ENCODE results near the gene ATXN7L1.
"Not testable (repeated sequence)": the region's sequence is repeated elsewhere in the genome, so short reads cannot be mapped to it uniquely, and the experiment has no call there.

Gene ATXN7L1

GRCh38 chr7:105857009-105857952, 19.1 kb downstream of the ATXN7L1 start:
- no peak for DNase-seq (ENCODE audit: low spot score)

GRCh38 chr7:105854498-105854897, 21.9 kb downstream of the ATXN7L1 start:
- DNase-seq (ENCODE audit: low spot score) = no peak

GRCh38 chr7:105853931-105854419, 22.4 kb downstream of the ATXN7L1 start:
- no peak for DNase-seq (ENCODE audit: low spot score)

- no peak for DNase-seq (ENCODE audit: low spot score)
These were observed 25.3 kb downstream of the ATXN7L1 start for GRCh38 chr7:105851064-105851463.

- DNase-seq (ENCODE audit: low spot score) = no peak
These were observed 27.1 kb downstream of the ATXN7L1 start for GRCh38 chr7:105849122-105849855.

- no peak for DNase-seq (ENCODE audit: low spot score)
These were observed 30.0 kb downstream of the ATXN7L1 start for GRCh38 chr7:105846404-105846803.

GRCh38 chr7:105844681-105845080, 31.7 kb downstream of the ATXN7L1 start:
- not testable (repeated sequence) for DNase-seq (ENCODE audit: low spot score)

GRCh38 chr7:105841866-105842265, 34.5 kb downstream of the ATXN7L1 start:
- no peak for DNase-seq (ENCODE audit: low spot score)

- no peak for DNase-seq (ENCODE audit: low spot score)
These were observed 35.2 kb downstream of the ATXN7L1 start for GRCh38 chr7:105840981-105841749.

- DNase-seq (ENCODE audit: low spot score) = no peak
These were observed 37.1 kb downstream of the ATXN7L1 start for GRCh38 chr7:105839266-105839665.

GRCh38 chr7:105838627-105839231, 37.7 kb downstream of the ATXN7L1 start:
- peak; percentile 24 for DNase-seq (ENCODE audit: low spot score)

GRCh38 chr7:105837765-105838626, 38.4 kb downstream of the ATXN7L1 start:
- no peak for DNase-seq (ENCODE audit: low spot score)

- DNase-seq (ENCODE audit: low spot score) = no peak
These were observed 41.0 kb downstream of the ATXN7L1 start for GRCh38 chr7:105835441-105835840.

GRCh38 chr7:105831824-105832535, 44.4 kb downstream of the ATXN7L1 start:
- DNase-seq (ENCODE audit: low spot score) = no peak

- DNase-seq (ENCODE audit: low spot score) = no peak
These were observed 45.1 kb downstream of the ATXN7L1 start for GRCh38 chr7:105831302-105831620.

- peak; percentile 90 for DNase-seq (ENCODE audit: low spot score)
These were observed 45.7 kb downstream of the ATXN7L1 start for GRCh38 chr7:105830405-105831301.

GRCh38 chr7:105829681-105830322, 46.6 kb downstream of the ATXN7L1 start:
- DNase-seq (ENCODE audit: low spot score) = peak; percentile 42

GRCh38 chr7:105828141-105828540, 48.3 kb downstream of the ATXN7L1 start:
- no peak for DNase-seq (ENCODE audit: low spot score)
